Fibroblast of skin of right quadriceps (primary cell): ENCODE data around the gene STIMATE.
A peak's percentile ranks its signal among the peaks of the same experiment; 100 is the strongest.

Source experiments
- DNase-seq: peaks from one replicate; pipeline ENCODE4 v3.0.0-alpha.2; 2013

STIMATE gene

DNA sequence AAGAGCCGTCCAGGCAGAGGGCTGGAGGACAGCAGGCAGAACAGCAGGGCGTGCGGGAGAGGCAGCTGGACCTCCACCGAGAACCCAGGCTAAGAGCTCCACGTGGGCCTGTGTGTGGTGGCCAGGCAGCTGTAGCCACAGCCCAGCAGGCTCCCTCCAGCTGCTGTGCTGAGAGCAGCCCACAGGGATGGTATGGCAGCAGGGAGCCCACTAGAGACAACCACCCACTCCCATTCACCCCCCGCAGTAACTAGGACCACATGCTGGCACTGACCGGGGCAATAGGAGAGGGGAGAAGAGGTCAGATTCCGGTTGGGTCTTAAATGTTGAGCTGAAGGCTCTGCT is 37.0 kb downstream of the STIMATE start:
- DNase-seq: no peak

DNA sequence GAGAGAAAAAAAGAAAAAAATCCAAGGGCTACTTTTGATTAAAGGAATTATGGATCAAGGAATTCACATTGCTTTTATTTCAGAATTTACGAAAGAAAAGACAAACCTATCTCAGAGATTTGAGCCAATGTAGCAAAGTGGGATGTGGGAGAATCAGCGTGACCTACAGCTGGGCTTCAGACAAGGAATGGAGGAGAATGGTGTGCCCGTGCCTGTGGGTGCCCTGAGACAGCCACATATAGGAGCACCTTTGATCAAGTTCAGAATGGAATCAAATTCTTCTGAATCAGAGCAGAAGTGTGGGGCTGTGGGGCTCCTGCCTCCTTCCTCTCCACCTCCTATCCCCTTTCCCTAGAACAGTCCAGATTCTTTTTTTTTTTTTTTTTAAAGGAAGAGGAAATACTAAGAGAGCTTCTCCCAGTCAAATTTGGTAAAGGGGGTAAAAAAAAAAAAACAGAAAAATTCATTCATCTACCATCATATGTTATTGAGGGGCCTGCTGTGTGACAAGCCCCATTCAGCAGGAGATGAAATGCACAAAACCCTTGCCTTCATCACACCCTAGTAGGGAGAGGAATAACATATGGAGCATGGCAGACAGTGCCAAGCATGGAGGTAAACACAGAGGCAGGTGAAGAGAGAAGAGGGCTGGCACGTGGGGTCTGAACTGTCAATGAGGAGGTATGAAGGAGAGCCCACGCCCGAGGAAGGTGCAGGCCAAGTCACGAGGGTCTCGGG is 37.5 kb downstream of the STIMATE start:
- DNase-seq: no peak

DNA sequence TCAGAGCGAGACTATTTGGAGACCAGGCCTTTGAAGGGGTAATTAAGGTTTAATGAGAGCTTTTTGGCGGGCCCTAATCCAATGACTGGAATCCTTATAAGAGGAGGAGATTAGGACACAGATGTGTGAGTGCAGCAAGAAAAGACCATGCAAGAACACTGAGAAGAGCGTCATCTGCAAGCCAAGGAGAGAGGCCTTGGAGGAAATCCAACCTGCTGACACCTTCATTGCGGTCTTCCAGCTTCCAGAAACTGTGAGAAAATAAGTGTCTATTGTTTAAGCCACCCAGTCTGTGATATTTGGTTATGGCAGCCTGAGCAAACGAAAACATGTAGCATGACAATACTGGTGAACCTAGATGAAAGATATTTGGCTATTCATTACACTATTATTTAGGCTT is 39.5 kb downstream of the STIMATE start:
- DNase-seq: no peak

DNA sequence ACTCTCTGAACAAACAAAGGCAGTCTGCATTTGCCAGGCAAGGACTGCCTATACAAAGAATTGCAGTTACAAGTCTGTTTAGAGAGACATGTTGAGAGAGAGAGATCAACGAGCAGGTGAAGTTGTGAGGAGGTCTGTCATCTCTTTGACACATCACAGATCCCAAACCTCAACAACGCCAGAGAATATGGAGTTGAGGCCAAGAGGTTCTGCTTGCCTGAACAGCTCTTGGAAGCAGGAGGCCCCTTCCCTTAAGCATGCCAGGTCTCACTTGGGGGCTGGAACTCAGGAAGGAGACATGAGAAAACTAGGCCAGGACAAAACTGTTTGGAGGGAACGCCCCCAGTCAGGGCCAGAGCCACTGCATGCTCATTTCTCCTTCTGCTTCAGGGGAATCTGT is 40.2 kb downstream of the STIMATE start:
- no peak for DNase-seq

DNA sequence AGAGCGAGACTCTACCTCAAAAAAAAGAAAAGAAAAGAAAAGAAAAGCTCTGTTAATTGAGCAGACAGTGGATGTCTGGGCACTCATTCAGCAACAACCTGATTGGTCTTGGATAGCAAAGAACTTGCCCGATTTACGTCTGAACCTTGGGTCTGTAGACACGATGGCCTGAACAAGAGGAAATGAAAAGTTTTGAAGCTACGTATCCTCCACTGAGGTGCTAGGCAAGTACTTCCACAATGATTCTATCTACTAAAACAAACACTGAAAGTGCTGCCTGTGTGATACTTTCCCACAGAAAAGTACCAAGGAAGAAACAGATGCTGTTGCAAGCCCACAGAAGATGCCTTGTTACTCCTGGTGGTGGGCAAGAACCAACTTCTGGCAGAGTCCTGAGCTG is 40.7 kb downstream of the STIMATE start:
- no peak for DNase-seq

DNA sequence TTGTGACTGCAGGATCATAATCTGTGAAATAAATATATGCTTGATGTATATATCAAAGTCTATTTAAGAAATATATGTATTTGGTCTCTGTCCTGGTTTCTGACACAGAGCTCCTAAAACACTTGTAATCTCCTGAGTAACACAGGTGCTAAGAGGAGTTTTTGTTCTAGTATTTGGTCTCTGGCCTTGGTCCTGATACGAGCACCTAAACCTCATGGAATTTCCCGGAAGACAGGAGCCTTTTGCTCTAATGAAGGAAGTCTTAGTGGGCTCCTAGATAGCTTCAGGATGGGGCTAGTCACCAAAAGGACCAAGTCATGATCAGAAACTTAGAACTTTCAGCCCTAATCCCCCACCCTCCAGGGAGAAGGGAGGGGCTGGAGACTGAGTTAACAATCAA is 43.3 kb downstream of the STIMATE start:
- DNase-seq: no peak

DNA sequence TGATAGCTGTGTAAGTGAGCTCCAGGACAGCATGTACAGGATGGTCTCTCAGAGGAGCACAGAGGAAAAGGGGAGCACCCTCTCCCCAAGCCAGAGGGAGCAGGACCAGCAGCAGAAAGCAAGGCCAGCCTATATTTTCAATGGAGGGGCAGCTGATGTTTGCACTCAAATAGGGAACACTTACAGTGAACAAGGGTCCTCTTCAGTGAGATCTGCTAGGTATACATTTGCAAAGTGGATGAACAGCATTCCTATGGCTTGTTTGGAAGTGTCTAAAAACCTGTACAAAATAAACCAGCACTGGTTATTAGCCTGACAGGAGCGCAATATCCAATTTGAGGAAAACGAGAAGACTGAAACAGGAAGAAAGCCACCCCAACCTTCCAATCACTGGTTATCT is 44.9 kb downstream of the STIMATE start:
- no peak for DNase-seq

DNA sequence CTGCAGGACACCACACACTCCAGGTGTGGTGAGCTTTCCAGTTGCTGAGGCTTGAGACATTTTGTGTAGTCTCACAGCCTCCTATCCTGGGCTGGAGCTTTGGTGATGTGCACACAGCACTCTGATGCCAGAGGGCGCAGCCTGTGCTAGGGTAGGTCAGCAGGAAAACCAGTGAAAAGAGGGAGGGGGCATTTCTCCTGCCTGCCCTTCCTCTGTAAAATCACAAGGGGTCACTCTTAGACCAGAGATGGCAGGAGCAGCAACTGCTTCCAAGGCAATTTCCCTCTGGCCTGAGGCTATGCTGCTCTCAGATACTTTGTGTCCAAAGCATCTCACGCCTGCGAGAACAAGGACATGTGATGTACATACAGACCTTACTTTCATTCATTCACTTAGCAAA is 46.0 kb downstream of the STIMATE start:
- DNase-seq: peak; percentile 19

DNA sequence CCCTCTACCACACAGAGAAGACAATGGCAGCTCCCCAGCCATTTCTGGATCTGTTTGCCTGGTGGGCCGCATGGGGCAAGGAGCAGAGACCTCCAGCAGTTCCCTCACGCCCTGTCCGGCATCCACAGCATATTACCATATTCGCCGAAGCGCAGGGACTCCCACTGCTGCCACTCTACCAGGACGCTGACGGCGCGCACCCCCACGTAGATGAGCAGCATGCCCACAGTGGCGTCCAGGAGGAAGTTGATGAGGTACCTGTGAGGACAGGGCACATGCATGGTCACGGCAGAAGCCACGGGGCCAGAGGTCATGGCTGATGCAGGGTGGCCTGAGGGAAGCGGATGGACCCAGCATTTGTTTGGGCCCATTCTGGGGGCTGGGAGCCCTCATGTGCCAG is 47.7 kb downstream of the STIMATE start:
- DNase-seq: no peak

DNA sequence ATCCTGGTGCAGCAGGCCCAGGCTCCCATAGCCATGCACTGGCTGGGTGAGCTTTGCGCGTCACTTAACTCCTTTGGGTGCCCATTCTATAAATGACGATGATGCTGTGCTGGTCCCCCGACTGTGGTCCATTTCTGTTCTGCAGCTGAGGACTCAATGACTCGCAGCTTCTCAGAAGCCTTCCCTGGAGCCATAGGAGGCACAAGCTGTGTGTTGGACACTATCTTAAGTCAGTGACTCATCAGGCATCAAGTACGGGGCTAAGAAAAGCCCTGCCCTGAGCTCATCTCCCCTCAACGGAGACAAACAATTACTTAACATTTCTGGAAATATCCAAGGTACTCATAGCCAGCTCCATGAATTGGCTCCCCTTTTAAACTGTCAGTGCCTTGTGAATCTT is 48.7 kb downstream of the STIMATE start:
- peak; percentile 76 for DNase-seq

DNA sequence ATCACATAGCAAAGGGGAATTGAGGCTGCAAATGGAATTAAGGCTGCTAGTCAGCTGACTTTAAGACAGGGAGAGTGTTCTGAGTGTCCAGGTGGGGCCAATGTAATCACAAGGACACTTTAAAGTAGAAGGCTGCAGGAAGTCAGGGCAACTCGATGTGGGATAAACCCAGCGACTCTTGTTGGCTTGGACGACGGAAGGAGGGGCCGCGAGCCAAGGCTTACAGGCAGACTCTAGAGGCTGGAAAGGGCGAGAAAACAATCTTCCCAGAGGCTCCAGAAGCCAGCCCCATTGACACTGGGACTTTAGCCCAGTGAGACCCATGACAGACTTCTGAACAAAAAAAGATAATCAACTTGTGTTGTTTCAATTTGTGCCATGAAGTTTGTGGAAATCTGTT is 49.6 kb downstream of the STIMATE start:
- no peak for DNase-seq

DNA sequence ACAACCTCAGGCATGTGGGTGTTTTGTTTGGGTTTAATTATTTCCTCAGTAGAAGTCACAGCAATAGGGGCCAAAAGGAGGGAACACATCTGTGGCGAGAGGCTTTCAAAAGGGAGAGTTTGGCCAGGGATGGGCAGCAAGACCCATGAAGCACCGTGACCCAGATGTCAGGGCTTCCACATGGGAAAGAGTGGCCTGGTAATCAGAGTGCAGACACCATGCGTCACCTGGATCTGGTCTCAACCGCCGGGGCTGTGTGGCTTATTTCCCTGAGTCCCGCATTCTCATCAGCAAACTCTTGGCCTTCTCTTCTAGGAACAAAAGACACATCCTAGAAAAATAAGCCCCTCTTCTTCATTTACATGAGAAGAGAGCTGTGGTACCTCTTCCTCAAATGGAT is 50.1 kb downstream of the STIMATE start:
- DNase-seq: no peak

DNA sequence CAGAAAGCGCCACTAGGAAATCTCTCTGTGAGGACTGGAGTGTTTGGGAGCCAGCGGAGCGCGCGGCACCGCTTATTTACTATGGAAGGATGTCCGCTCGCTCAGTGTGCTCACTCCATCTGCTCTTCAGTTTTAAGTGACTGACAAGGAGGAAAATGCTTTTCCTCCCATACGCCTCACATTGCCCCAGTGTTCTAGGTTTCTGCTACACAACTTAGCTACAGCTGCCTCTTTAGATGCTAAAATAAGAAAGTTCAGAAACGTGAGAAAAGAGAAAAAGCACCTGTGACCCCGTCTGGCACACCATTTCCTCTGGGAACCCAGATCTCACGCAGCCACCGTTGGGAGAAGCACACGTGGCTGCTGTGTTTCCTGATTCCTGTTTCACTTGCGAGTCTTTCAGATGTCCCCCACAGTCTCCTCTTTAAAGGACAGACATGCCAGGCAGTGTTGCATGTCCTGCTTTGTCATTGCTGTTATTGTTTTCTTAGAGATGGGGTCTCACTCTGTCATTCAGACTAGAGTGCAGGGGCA is 50.8 kb downstream of the STIMATE start:
- DNase-seq: no peak

DNA sequence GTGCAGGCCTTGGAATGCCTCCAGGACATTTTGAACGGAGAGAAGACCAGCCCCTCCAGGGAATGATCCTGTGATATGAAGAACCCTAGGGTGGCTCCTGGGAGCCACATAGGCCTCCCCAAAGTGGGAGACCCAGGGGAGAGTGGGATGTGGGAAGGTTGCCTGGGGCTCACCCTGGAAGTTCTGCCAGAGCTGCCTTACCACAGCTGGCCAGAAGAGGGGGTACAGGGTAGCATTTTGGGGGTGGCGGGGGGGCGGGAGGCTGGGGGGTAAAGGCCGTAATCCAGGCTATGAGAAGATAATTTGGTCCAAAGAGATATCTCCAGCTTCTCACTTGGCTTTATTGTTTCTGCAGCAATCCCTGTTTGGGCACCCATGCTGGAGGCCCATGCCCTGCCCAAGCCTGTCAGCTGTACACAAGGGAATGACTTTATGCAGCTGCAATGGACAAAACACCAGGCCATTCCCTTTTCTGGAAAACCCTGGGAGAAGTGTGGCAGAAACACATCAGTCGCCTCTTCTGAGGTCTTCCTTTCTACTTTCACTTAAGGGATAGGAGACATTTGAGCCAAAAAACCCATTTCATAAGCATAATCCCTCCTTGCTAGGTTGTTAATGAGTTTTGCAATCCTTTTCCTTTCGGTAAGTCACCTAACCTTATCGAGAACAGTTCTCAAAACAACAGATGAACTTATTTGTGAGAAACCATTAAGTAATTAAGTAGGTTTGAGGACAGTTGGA is 51.5 kb downstream of the STIMATE start:
- DNase-seq: no peak

DNA sequence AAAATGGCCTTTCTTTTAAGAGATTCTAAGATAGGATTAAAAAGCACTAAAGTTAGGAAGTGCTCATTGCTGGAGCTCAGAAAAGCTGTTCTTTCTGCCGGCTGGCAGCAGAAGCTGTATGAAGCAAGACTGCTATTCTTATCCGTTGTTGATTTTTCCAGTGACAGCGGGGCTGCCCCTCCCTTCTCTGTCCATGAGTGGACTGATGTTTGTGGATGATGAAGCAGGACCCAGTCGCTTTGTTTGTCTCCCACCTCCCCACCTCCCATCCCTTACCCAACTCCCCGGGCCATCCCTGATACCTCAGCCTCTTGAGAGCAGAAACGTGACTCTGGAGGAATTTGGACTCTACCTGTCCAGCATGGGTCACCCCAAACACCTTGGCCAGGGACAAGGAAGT is 52.2 kb downstream of the STIMATE start:
- no peak for DNase-seq

DNA sequence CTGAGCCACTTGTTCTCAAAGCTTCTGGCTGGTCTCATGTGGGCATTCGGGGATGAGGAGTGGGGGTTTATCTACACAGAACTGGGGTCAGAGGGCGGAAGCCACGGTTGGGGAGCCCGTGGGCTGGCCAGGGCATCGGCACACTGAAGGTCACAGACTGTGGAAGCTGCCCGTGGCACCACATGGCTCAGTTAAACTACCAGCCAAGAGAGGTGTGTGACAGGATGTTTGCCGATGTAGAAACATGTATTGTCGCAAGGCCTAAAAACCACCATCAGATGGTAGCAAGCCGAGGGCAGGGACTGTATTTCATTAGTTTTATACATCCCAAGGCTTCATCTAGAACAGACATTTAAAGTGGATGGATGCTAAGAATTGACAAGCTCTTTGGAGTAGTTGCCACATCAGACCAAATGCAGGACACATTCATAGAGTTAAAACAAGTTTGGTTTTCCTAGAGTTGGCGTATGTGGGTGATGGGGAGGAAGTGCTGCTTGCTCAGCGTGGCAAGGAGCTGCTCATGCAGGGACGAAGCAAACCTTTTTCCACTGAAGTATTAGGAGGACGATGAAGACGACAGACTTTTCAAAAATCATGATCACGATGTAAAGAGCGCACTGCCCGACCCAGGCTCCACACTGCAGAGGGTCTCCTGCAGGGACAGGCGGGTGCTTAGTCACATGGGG is 52.9 kb downstream of the STIMATE start:
- DNase-seq: no peak

DNA sequence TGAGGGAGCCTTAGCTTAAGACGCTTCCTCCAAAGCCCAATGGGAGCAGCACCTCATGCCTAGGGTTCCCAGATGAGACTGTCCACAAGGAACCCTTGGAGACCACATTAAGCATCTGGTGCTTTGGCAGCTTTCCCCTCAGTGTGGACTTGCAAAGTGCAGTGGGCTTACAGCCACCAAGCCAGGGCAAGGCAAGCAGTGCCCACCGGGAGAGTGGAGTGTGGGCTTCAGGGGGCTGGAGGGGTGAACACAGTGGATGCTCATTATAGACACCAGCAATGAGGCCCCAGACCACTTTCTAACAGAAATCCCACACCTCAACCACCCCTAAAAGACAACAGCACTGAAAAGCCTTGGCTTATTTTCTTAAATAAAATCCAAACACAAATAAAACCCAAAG is 53.5 kb downstream of the STIMATE start:
- no peak for DNase-seq

DNA sequence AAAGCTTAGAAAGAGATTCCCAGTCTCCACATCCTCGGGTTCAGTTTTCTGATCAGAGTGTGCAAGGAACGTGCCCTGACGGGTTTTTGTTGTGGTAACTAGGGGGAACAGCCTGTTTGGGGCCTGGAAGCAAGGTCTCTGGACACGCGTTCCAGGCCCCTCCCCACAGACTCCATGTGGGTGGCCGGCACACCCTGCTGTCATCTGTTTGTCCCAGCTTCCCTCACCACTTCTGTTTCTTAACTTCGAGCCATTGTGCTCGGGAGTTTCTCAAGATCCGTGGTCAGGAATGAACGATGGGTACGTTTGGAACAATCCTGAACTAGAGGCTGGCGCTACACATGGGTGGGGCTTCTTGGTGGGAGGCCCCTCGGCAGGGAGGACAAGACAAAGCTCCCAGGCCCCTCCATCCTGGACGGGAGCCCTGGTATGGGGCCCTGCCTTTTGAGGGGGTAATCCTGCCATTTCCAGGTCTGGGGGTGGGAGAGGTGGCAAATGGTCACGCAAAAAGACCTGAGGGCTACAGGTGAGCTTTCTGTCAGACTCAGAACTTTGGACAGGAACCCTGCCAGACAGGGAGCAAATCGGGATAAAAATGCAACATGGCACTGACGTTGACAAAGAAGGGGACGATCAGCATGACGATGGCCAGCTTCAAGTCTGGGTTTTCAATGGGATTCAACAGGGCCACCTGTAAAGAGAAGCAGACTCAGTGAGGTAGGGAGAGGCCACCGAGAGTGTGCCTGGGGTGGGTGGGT is 54.1 kb downstream of the STIMATE start:
- DNase-seq: no peak

DNA sequence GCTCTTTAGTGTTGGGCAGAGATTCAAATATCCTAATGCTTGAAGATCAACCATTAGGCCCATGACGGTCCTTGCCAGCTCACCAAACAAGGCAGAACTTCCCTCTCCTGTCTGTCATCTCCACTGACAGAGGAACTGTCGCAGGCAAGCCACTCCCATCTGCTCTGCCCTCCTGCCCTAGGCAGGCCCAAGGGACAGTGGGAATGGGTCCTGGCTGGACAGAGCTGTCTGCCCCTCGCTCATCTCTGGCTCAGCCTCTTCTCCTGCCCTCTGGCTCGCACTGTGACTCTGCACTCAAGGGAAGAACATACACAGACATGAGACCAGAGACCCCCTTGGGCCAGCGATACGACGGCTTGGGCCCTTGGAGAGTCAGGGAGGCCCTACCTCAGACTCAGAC is 54.9 kb downstream of the STIMATE start:
- no peak for DNase-seq

DNA sequence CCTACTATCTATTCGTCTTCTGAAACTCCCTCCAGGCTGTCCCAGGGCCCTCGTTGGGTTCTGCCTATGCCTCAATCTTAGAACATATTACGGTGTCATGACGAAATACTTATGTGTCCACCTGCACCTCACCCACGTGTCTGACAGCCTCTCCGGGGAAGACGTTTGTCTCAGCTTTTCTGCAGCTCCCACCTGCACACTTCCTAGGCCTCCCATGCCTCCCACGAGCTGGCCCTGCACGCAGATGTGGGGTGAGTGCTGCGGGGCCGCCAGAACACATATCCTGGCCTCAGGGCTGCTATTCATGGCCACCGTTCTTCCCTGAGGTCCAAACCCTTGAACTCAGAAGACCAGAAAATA is 55.4 kb downstream of the STIMATE start:
- no peak for DNase-seq

DNA sequence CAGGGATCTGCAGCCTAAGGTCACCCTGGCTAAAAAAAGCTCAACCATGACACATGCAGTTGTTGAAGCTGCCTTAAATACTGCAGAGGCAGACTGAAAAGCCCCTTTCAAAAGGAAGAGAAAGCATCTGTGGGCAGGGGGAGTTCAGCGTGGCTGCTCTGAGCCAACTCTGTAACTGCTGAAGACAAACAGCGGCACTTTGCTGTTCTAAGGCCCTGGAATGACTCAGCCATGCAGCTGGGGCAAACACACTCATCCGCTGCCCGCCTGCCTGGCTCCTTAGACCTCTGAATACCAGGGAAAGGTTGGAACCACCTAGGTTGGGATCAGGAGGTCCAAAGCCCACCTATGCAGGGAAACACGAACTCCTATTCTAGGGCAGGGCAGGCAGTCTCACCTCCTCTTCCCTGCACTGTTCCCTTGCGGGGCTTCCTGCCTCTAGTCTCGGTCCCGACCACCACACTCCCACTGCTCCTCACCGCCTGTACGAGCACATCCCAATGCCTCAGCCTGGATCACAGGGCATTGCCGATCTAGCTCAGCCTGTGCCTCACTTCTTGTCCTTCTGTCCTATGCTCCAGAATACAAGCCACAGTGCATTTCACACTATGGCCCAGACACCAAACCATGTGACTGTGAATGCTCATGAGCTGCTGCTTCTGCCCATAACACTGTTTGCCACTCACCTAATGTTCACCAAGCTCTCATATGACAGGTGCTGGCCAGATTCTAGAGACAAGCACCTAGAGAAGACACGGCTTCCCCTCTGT is 56.0 kb downstream of the STIMATE start:
- no peak for DNase-seq

DNA sequence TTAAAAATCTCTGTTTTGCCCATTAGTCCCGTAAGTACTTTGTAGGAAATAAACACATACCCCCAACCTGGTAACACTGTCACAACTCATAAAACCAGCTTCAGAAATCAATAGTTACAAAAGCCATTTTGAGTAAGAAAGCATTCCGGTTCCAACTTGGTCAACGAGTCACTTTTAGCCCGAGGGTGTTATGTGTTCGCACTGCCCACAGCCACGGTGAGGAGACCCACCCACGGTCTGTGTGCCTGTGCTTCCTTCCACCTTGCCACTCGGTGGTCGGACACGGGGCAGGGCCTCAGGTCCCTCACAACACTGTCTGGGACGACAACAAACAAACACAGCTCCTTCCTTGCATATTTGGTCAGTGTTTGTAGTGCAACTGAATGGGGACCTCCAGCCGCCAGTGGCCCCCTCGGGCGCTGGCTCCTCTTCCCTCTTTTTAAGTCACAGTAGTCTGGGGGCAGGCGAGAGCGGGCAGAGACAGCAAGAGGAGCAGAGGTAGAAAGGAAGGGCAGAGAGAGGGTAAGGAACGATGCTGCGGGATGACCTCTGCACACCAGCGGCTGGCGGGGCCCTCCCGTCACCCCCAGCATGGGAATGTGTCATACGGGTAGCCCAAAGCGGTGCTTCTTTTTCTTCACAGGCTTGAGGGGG is 57.3 kb downstream of the STIMATE start:
- no peak for DNase-seq
